Measurements from ENCODE around the gene SPATA33. TPM values are rescaled to one million over a fixed set of nuclear protein-coding genes. Genes with fewer than 3 reads are reported as not detected.

The SPATA33 gene
- total RNA-seq, 1 experiment from 2014 or later: 17.4 TPM

GRCh38 chr16:89615596-89616090 lies 42.0 kb upstream of the SPATA33 start:
- peaks cover 0 to 2% of the 10 kb centered on the region in 2 experiments; a peak in 2 of 5 replicates for H3K9me3 Mint-ChIP-seq
- no peak overlapping the region for H3K4me3 Mint-ChIP-seq
- no peak overlapping the region for H2BK5ac ChIP-seq (ENCODE audit: insufficient read length, low read length)
- H2BK12ac ChIP-seq (ENCODE audit: insufficient read length, low read depth, low read length): no peak overlapping the region
- no peak overlapping the region for H3K9ac ChIP-seq (ENCODE audit: extremely low read depth, insufficient read length, low read length)
- no peak overlapping the region for H4K91ac ChIP-seq (ENCODE audit: insufficient read length, low read depth, low read length)
- no peak overlapping the region for H3K27ac ChIP-seq (ENCODE audit: insufficient read length, low read depth, low read length)
- no peak overlapping the region for H3K56ac ChIP-seq (ENCODE audit: insufficient read length, low read depth, low read length)
- no peaks in the 10 kb centered on the region for H3K79me1 ChIP-seq (ENCODE audit: insufficient read depth, low read depth, low read length, poor library complexity, severe bottlenecking)
- H4K20me1 ChIP-seq (ENCODE audit: control insufficient read depth, insufficient read depth, insufficient read length): no peaks in the 10 kb centered on the region
- H3K27me3 ChIP-seq (ENCODE audit: insufficient read depth, low read length): no peaks in the 10 kb centered on the region
- no peak overlapping the region for H4K8ac ChIP-seq (replicated peaks; ENCODE audit: insufficient read length, low read depth, low read length)
- H3K4ac ChIP-seq (ENCODE audit: low read depth, low read length): no peak overlapping the region
- no peak overlapping the region for H3K18ac ChIP-seq (ENCODE audit: insufficient read length, low read depth, low read length)
- no peaks in the 10 kb centered on the region; the same call in 1 of the 2 replicates for H3K27me3 Mint-ChIP-seq (ENCODE audit: low read depth)
- no peak overlapping the region for H4K5ac ChIP-seq (ENCODE audit: insufficient read length, low read depth, low read length)
- H2BK15ac ChIP-seq (ENCODE audit: low read depth, low read length): no peak overlapping the region
- peaks cover 0 to 5% (median 3%) of the 10 kb centered on the region in 3 experiments; a peak in 3 of 7 replicates for H3K36me3 Mint-ChIP-seq (ENCODE audit: insufficient read depth in 1 of 3, low read depth in 3 of 3)
- no peaks in the 10 kb centered on the region for H3K23me2 ChIP-seq (ENCODE audit: insufficient read length, low read depth, low read length, poor library complexity, severe bottlenecking)
- TF ChIP-seq CTCF (conservative IDR thresholded peaks at IDR 0.05): peak; percentile 90
- no peak overlapping the region for H2BK20ac ChIP-seq (ENCODE audit: low read depth, low read length, poor library complexity, severe bottlenecking)
- no peak overlapping the region for H2BK120ac ChIP-seq (ENCODE audit: low read depth, low read length, poor library complexity, severe bottlenecking)
- H2AFZ ChIP-seq (ENCODE audit: low read length): no peak overlapping the region
- no CpG with 5 or more reads among the region's 17 CpGs for WGBS (ENCODE audit: extremely low coverage, insufficient read length, low lambda C conversion rate)
- H3K23ac ChIP-seq (ENCODE audit: insufficient read length, low read depth, low read length): no peak overlapping the region
- no peak overlapping the region for H3K14ac ChIP-seq (ENCODE audit: insufficient read depth, low read length)
- no peaks in the 10 kb centered on the region for H3K79me2 ChIP-seq (ENCODE audit: insufficient read depth, low read length)
- no peak overlapping the region; a peak in 1 of 7 replicates for H3K27ac Mint-ChIP-seq
- H2AK5ac ChIP-seq (ENCODE audit: insufficient read length, low read length): no peak overlapping the region
- peaks cover 6 to 29% of the 10 kb centered on the region in 2 experiments for H3K4me1 Mint-ChIP-seq
- H3K9me3 ChIP-seq (ENCODE audit: control insufficient read depth, low read depth, low read length): no peaks in the 10 kb centered on the region
- peak; percentile 71 for DNase-seq
- H3T11ph ChIP-seq (ENCODE audit: low read length): no peak overlapping the region
- H3K4me2 ChIP-seq (ENCODE audit: insufficient read depth, insufficient read length, low read length): no peak overlapping the region
- no peaks in the 10 kb centered on the region; the same call in 1 of the 2 replicates for H3K4me1 ChIP-seq (ENCODE audit: insufficient read depth, low read length)
